Psoas muscle (tissue), 8 donors: ENCODE results near the gene GPR65. TPM values are rescaled to one million over a fixed set of nuclear protein-coding genes. Genes with fewer than 3 reads are reported as not detected.

Experiments used
- ATAC-seq, 4 donors: fragments of 200-7000 bp; cut with Tn5 transposase; one replicate each; pipeline ENCODE4 v1.9.1; 2020; ENCODE audit warnings: moderate library complexity in 3 of 4, mild to moderate bottlenecking in 2 of 4
- DNase-seq, 2 donors: peaks; one replicate each; pipeline ENCODE4 v3.0.0-alpha.2; 2020
- H3K27ac ChIP-seq: fragments of 200-600 bp; one replicate; pipeline ENCODE4 v1.8.0; 2022
- H3K27me3 ChIP-seq, 3 donors: fragments of 200-600 bp in 1 of 3; one replicate each; pipeline versions ENCODE4 v1.6.1 to v1.8.0; 2013 to 2022; ENCODE audit warnings: low read length in 2 of 3, mild to moderate bottlenecking in 2 of 3, moderate library complexity in 1 of 3; ENCODE audit not compliant: insufficient read depth in 3 of 3
- H3K36me3 ChIP-seq, 2 donors: fragments of 200-600 bp in 1 of 2; one replicate each; pipeline versions ENCODE4 v1.6.1 to v1.8.0; 2013 to 2022; ENCODE audit warnings: low read depth in 1 of 2, mild to moderate bottlenecking in 1 of 2, moderate library complexity in 1 of 2; ENCODE audit not compliant: insufficient read depth in 1 of 2
- H3K4me1 ChIP-seq: fragments of 200-600 bp; one replicate; pipeline ENCODE4 v1.8.0; 2022
- H3K4me3 ChIP-seq: fragments of 200-600 bp; one replicate; pipeline ENCODE4 v1.8.0; 2022; ENCODE audit warnings: mild to moderate bottlenecking
- H3K9me3 ChIP-seq: fragments of 200-600 bp; one replicate; pipeline ENCODE4 v1.8.0; 2022
- CTCF ChIP-seq: fragments of 200-600 bp; IDR thresholded peaks from one replicate; pipeline ENCODE4 v1.8.0; 2022; ENCODE audit warnings: antibody characterized with exemption
- WGBS, 3 donors: extraction: QIAGEN DNeasy Blood & Tissue Kit; methylation state at CpG; one replicate each; pipeline versions ENCODE4 v1.1.6 to v1.1.7; 2013; 5-methylcytosine and 5-hydroxymethylcytosine counted together
- intact Hi-C, 2 donors: fragments of 100-400 bp; cut with DNase I; formaldehyde crosslinking; loops; one replicate each; pipeline versions ENCODE4 v1.11.0 to v1.14.2; 2022
- polyA plus RNA-seq, 3 donors: library from polyadenylated mRNA; stranded (reverse); fragments of 200-250 nt; gene quantifications; one replicate each; pipeline ENCODE4 v1.2.3, GENCODE V29; 2013
- total RNA-seq, 4 donors: library from RNA; stranded (reverse); fragmentation: NEBNext Ultra II Directional in 2 of 4; extraction: Animal tissue kit (Norgen Biotek cat#: 25700) in 2 of 4; gene quantifications; one replicate each; pipeline versions ENCODE4 v1.2.1 to v1.2.4, GENCODE V29; 2021 to 2023
- donor health status: healthy with polysubstance abuse.
- donor health status: DM: no; HTN: no; CAD: no; lungs with moderate emphysema.
- donor health status: Bipolar disorder and iron deficiency.
- donor health status: healthy.
- donor health status: DM: yes; HTN: yes; CAD: no.
- donor health status: DM: no; HTN: no; CAD: no.
- donor health status: DM: no; HTN: no; CAD: no.
- donor health status: DM: yes; HTN: yes; CAD: no.

Gene GPR65
- total and polyA plus RNA-seq, 7 donors = 0.06 to 0.34 (median 0.24) TPM

- intact Hi-C loops = no loop called here
- H3K27ac ChIP-seq = no peak overlapping the region
- H3K36me3 ChIP-seq = no peaks in the 10 kb centered on the region
- DNase-seq = no peak
- no peaks in the 10 kb centered on the region for H3K9me3 ChIP-seq
- ATAC-seq = no peak
- TF ChIP-seq CTCF = no peak
- 90 to 96% (median 92%) methylated on average over 2 of the region's 2 CpGs for WGBS, 3 donors
- no peaks in the 10 kb centered on the region for H3K4me1 ChIP-seq
- H3K27me3 ChIP-seq = no peaks in the 10 kb centered on the region
- no peak overlapping the region for H3K4me3 ChIP-seq
Observed at GRCh38 chr14:88029500-88029899, 24.6 kb downstream of the GPR65 start.

- no peak for ATAC-seq
- Histone ChIP-seq H3K4me1 (no peaks in the 10 kb centered on the region), H3K27ac (no peak overlapping the region), H3K36me3 (no peaks in the 10 kb centered on the region), H3K4me3 (no peak overlapping the region), H3K9me3 (no peaks in the 10 kb centered on the region), H3K27me3 (no peaks in the 10 kb centered on the region)
- DNase-seq = no peak
- TF ChIP-seq CTCF = no peak
- WGBS, 3 donors = 35 to 60% (median 38%) methylated on average over 1 of the region's 1 CpG
- intact Hi-C loops = no loop called here
Observed at GRCh38 chr14:88030079-88030478, 25.1 kb downstream of the GPR65 start.

DNA sequence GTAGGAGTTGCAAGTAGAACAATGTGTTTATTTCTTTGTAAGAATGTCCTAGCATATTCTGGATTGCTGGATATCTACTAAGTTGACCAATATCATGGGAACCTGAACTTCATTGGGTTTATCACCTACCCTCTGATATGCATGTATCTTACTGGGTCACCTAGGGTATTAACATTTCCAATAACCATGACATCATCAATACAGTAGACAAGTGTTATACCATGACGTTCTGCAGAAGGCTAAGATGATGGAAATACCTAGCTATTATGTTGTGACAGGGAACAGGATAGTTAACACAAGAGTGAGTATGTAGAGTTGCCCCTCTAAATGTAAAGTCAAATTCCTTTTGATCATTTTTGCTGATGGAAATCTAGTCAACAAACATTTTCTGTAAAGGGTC, 26.0 kb downstream of the GPR65 start:
- no peak for ATAC-seq
- no peak for TF ChIP-seq CTCF
- intact Hi-C loops = no loop called here
- 58 to 75% (median 66%) methylated on average over 1 of the region's 1 CpG for WGBS, 3 donors
- Histone ChIP-seq H3K4me1 (no peaks in the 10 kb centered on the region), H3K4me3 (no peak overlapping the region), H3K9me3 (no peaks in the 10 kb centered on the region), H3K27ac (no peak overlapping the region), H3K27me3 (no peaks in the 10 kb centered on the region), H3K36me3 (no peaks in the 10 kb centered on the region)
- no peak for DNase-seq

- no peak for TF ChIP-seq CTCF
- 87 to 96% (median 92%) methylated on average over 1 of the region's 1 CpG for WGBS, 3 donors
- Histone ChIP-seq H3K36me3 (no peaks in the 10 kb centered on the region), H3K9me3 (no peaks in the 10 kb centered on the region), H3K27ac (no peak overlapping the region), H3K4me1 (no peaks in the 10 kb centered on the region), H3K27me3 (no peaks in the 10 kb centered on the region), H3K4me3 (no peak overlapping the region)
- ATAC-seq (no peak), DNase-seq (no peak)
- intact Hi-C loops = no loop called here
Observed at GRCh38 chr14:88032373-88032772, 27.4 kb downstream of the GPR65 start.

DNA sequence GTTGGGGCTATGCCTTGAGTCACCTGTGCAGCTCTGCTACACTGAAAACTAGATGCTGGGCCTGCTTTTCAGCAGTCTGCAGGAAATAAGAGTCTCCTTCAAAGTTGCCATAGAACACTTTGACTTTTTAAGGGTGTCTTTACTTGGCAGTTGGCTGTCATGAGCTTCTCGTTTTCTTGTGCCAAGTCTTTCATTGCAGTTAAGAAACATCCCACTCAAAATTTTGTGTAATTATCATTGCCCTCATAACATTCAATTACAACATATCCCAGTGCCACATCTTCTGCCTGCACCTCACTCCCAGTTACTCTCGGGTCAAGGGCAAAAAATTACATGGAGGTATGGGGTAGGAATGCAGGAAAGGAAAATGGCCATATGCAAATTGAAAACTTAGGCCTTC, 29.1 kb downstream of the GPR65 start:
- no peaks in the 10 kb centered on the region for H3K27me3 ChIP-seq
- DNase-seq (no peak), ATAC-seq (no peak)
- H3K36me3 ChIP-seq = no peaks in the 10 kb centered on the region
- 48 to 63% (median 52%) methylated on average over 2 of the region's 2 CpGs for WGBS, 3 donors
- no peaks in the 10 kb centered on the region for H3K4me1 ChIP-seq
- H3K4me3 ChIP-seq = no peak overlapping the region
- no peaks in the 10 kb centered on the region for H3K9me3 ChIP-seq
- TF ChIP-seq CTCF = no peak
- intact Hi-C loops = no loop called here
- no peak overlapping the region for H3K27ac ChIP-seq
